Liver (tissue), 9 donors: Measurements from ENCODE around the gene TMEM154. TPM values are rescaled to one million over a fixed set of nuclear protein-coding genes. Genes with fewer than 3 reads are reported as not detected.

Experiments
- DNase-seq: peaks from one replicate; pipeline ENCODE4 v3.0.0-alpha.2; 2017; ENCODE audit warnings: low spot score
- H3K27ac ChIP-seq, 2 donors: one replicate each; pipeline ENCODE4 v1.7.0; 2013; ENCODE audit warnings: inconsistent platforms in 2 of 2, low read length in 2 of 2, control low read depth in 1 of 2, low read depth in 1 of 2, mild to moderate bottlenecking in 1 of 2
- H3K27me3 ChIP-seq, 4 donors: one replicate each; pipeline versions ENCODE4 v1.6.1 to v1.7.0; 2013; ENCODE audit warnings: low read length in 3 of 4, inconsistent platforms in 1 of 4, mild to moderate bottlenecking in 1 of 4, moderate library complexity in 1 of 4; ENCODE audit not compliant: control insufficient read depth in 4 of 4, insufficient read depth in 4 of 4
- H3K36me3 ChIP-seq, 4 donors: one replicate each; pipeline versions ENCODE4 v1.6.1 to v1.7.0; 2013; ENCODE audit warnings: low read length in 3 of 4, mild to moderate bottlenecking in 3 of 4, low read depth in 1 of 4, moderate library complexity in 1 of 4; ENCODE audit not compliant: control insufficient read depth in 4 of 4, insufficient read depth in 3 of 4
- H3K4me1 ChIP-seq, 4 donors: one replicate each; pipeline versions ENCODE4 v1.6.1 to v1.7.0; 2013; ENCODE audit warnings: low read length in 3 of 4, mild to moderate bottlenecking in 3 of 4, moderate library complexity in 1 of 4; ENCODE audit not compliant: control insufficient read depth in 4 of 4, insufficient read depth in 4 of 4
- H3K4me3 ChIP-seq, 3 donors: one replicate each; pipeline versions ENCODE4 v1.6.1 to v1.7.0; 2013; ENCODE audit warnings: low read length in 3 of 3, control low read depth in 1 of 3, low read depth in 1 of 3, mild to moderate bottlenecking in 1 of 3
- H3K9ac ChIP-seq, 2 donors: one replicate each; pipeline ENCODE4 v1.7.0; 2013; ENCODE audit warnings: low read length in 2 of 2, mild to moderate bottlenecking in 2 of 2, moderate library complexity in 2 of 2, control low read depth in 1 of 2, low read depth in 1 of 2
- H3K9me3 ChIP-seq, 4 donors: one replicate each; pipeline versions ENCODE4 v1.6.1 to v1.7.0; 2013; ENCODE audit warnings: low read length in 3 of 4; ENCODE audit not compliant: control insufficient read depth in 4 of 4
- ATF3 ChIP-seq: IDR thresholded peaks from 2 replicates; pipeline ENCODE4 v1.6.1; 2016; ENCODE audit warnings: antibody characterized with exemption
- CTCF ChIP-seq: fragments of 150-350 bp; IDR thresholded peaks from 2 replicates; pipeline ENCODE4 v1.5.1; 2017; ENCODE audit warnings: improper control_type of control experiment, low read depth, low read length; ENCODE audit not compliant: missing input control
- EGR1 ChIP-seq, 2 donors: IDR thresholded peaks; 2 replicates each; pipeline ENCODE4 v1.6.1; 2016 to 2018; ENCODE audit warnings: antibody characterized with exemption in 2 of 2, low read depth in 2 of 2
- FOXA1 ChIP-seq: IDR thresholded peaks from 2 replicates; pipeline ENCODE4 v1.6.1; 2016; ENCODE audit warnings: antibody characterized with exemption
- GABPA ChIP-seq, 2 donors: IDR thresholded peaks in 1 of 2; conservative IDR thresholded peaks in 1 of 2; 2 replicates each; pipeline ENCODE4 v1.6.1; 2016; ENCODE audit warnings: antibody characterized with exemption in 2 of 2, mild to moderate bottlenecking in 1 of 2, moderate library complexity in 1 of 2
- HNF4A ChIP-seq, 2 donors: conservative IDR thresholded peaks; 2 replicates each; pipeline ENCODE4 v1.6.1; 2016; ENCODE audit warnings: antibody characterized with exemption in 2 of 2, mild to moderate bottlenecking in 2 of 2
- JUND ChIP-seq, 2 donors: IDR thresholded peaks; 2 replicates each; pipeline ENCODE4 v1.6.1; 2016; ENCODE audit warnings: antibody characterized with exemption in 2 of 2
- MAX ChIP-seq: IDR thresholded peaks from 2 replicates; pipeline ENCODE4 v1.6.1; 2016; ENCODE audit warnings: antibody characterized with exemption
- NR2F2 ChIP-seq: IDR thresholded peaks from 2 replicates; pipeline ENCODE4 v1.6.1; 2016; ENCODE audit warnings: antibody characterized with exemption
- RAD21 ChIP-seq, 2 donors: IDR thresholded peaks; 2 replicates each; pipeline ENCODE4 v1.6.1; 2016; ENCODE audit warnings: antibody characterized with exemption in 2 of 2, mild to moderate bottlenecking in 2 of 2
- REST ChIP-seq: IDR thresholded peaks from 2 replicates; pipeline ENCODE4 v1.6.1; 2016; ENCODE audit warnings: antibody characterized with exemption, mild to moderate bottlenecking
- RXRA ChIP-seq, 2 donors: IDR thresholded peaks; 2 replicates each; pipeline ENCODE4 v1.6.1; 2017 to 2018; ENCODE audit warnings: antibody characterized with exemption in 2 of 2, mild to moderate bottlenecking in 1 of 2
- TAF1 ChIP-seq: conservative IDR thresholded peaks from 2 replicates; pipeline ENCODE4 v1.6.1; 2016; ENCODE audit warnings: antibody characterized with exemption, mild to moderate bottlenecking
- YY1 ChIP-seq: IDR thresholded peaks from 2 replicates; pipeline ENCODE4 v1.6.1; 2016; ENCODE audit warnings: antibody characterized with exemption, mild to moderate bottlenecking
- WGBS: extraction: QIAGEN DNeasy Blood & Tissue Kit; methylation state at CpG from one replicate; pipeline ENCODE4 v1.1.7; 2013; 5-methylcytosine and 5-hydroxymethylcytosine counted together
- polyA plus RNA-seq, 2 donors: library from polyadenylated mRNA; stranded (reverse) in 1 of 2; unstranded in 1 of 2; fragments of 200-250 nt in 1 of 2; fragments of >200 nt in 1 of 2; fragmentation: Nextera tagmentation in 1 of 2; extraction: Ambion mirVana in 1 of 2; gene quantifications; one replicate each; pipeline versions ENCODE4 v1.2.1 to v1.2.3, GENCODE V29; 2013 to 2015
- total RNA-seq, 2 donors: library from RNA; depleted of rRNA; stranded (reverse); fragments of >200 nt; gene quantifications; one replicate each; pipeline ENCODE4 v1.2.3, GENCODE V29; 2014
- donor health status: healthy.
- donor health status: healthy.
- donor health status: healthy.
- donor health status: healthy.
- donor health status: healthy.

Gene TMEM154
- total and polyA plus RNA-seq, 4 donors: 0.32 to 4.4 (median 2.3) TPM

GRCh38 chr4:152591396-152591795 lies 88.4 kb downstream of the TMEM154 start:
- H3K27me3 ChIP-seq: no peaks in the 10 kb centered on the region
- no peak for DNase-seq
- H3K4me1 ChIP-seq: peaks cover 0 to 5% (median 2%) of the 10 kb centered on the region in 4 donors
- H3K9ac ChIP-seq: no peak overlapping the region
- H3K36me3 ChIP-seq: no peaks in the 10 kb centered on the region
- TF ChIP-seq RAD21 (IDR thresholded peaks at IDR 0.05) (no peak), GABPA (IDR thresholded peaks at IDR 0.05 in 1 of 2, conservative IDR thresholded peaks at IDR 0.05 in 1 of 2) (no peak), YY1 (no peak), JUND (IDR thresholded peaks at IDR 0.05) (no peak), NR2F2 (no peak), TAF1 (no peak), ATF3 (no peak), MAX (no peak), EGR1 (IDR thresholded peaks at IDR 0.05; ENCODE audit: low read depth in 2 of 2) (no peak), REST (no peak), HNF4A (conservative IDR thresholded peaks at IDR 0.05) (no peak)
- no peak overlapping the region for H3K4me3 ChIP-seq
- WGBS: 13% methylated on average over 13 of the region's 13 CpGs
- H3K9me3 ChIP-seq: peaks cover 0 to 5% (median 0%) of the 10 kb centered on the region in 4 donors
- H3K27ac ChIP-seq: no peak overlapping the region

- no peak for DNase-seq
- no peak overlapping the region for H3K4me3 ChIP-seq
- no peaks in the 10 kb centered on the region for H3K27me3 ChIP-seq
- H3K36me3 ChIP-seq: no peaks in the 10 kb centered on the region
- 75% methylated on average over 4 of the region's 4 CpGs for WGBS
- H3K4me1 ChIP-seq: peaks cover 0 to 5% (median 2%) of the 10 kb centered on the region in 4 donors
- H3K9me3 ChIP-seq: peaks cover 0 to 5% (median 0%) of the 10 kb centered on the region in 4 donors
- no peak overlapping the region for H3K27ac ChIP-seq
- no peak overlapping the region for H3K9ac ChIP-seq
- no peak for TF ChIP-seq NR2F2
- TF ChIP-seq RXRA (IDR thresholded peaks at IDR 0.05): no peak
- no peak for TF ChIP-seq MAX
- TF ChIP-seq FOXA1: no peak
- TF ChIP-seq CTCF: no peak
- TF ChIP-seq HNF4A (conservative IDR thresholded peaks at IDR 0.05): no peak
These were observed 89.4 kb downstream of the TMEM154 start for GRCh38 chr4:152590179-152591031.
